ENCODE measurements around the gene C2CD2L.
A peak's percentile ranks its signal among the peaks of the same experiment; 100 is the strongest.
"Not testable (repeated sequence)": the region's sequence is repeated elsewhere in the genome, so short reads cannot be mapped to it uniquely, and the experiment has no call there.

The C2CD2L gene

GRCh38 chr11:119116235-119116594, 9.1 kb downstream of the C2CD2L start:
- DNase-seq: no peak

- DNase-seq: no peak
These were observed 9.5 kb downstream of the C2CD2L start for GRCh38 chr11:119116601-119117000.

DNA sequence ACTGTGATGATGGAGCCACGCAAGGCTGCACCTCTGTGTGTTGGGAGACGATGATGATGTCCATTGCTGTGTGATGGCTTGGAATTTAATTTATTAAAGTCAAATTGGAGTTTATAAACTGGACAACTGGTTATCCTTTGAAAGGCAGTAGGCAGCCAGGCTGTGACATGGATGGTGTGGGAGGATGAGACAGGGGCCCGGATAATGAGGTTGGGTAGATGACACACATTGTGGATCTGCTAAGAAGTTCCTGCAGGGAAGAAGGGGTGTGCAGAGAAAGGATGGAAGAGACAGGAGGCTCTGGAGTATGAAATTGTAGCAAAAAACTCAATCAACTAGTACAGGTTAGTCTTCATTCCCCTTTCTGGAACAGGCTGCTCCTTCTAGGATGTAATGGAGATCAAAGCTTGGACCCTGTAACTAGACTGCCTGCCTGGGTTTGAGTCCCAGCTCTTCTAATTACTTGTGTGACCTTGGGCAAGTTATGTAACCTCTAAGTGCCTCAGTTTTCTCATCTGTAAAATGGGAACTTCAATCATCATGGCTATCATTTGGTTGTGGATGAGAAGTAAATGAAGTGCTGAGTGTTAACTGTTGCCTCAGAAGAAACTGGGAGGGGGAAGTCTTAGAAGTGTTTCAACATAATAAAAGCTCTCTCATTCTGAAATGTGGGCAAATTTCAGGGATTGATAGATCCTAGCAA, 10.0 kb downstream of the C2CD2L start:
- DNase-seq: no peak

- no peak for DNase-seq
These were observed 11.1 kb downstream of the C2CD2L start for GRCh38 chr11:119118227-119118626.

DNA sequence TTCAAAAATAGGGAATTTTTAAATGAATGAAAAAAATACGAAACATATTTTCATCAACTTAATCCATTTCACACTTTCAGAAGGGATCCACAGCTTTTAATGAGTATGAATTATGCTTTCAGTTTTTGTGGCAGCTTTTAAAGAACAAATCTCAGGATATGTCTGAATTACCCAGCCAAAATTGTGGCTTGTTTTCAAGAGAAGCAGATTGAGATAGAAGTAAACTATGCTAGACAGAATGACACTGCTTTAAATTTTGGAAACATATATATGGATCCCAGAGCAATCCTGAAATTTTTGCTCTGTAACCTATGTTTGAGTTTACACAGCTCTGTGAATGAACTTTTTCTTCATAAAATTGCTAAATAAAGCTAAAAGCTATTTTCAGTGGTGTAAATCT, 11.8 kb downstream of the C2CD2L start:
- DNase-seq: no peak

GRCh38 chr11:119120639-119121007, 13.5 kb downstream of the C2CD2L start:
- DNase-seq: no peak

DNA sequence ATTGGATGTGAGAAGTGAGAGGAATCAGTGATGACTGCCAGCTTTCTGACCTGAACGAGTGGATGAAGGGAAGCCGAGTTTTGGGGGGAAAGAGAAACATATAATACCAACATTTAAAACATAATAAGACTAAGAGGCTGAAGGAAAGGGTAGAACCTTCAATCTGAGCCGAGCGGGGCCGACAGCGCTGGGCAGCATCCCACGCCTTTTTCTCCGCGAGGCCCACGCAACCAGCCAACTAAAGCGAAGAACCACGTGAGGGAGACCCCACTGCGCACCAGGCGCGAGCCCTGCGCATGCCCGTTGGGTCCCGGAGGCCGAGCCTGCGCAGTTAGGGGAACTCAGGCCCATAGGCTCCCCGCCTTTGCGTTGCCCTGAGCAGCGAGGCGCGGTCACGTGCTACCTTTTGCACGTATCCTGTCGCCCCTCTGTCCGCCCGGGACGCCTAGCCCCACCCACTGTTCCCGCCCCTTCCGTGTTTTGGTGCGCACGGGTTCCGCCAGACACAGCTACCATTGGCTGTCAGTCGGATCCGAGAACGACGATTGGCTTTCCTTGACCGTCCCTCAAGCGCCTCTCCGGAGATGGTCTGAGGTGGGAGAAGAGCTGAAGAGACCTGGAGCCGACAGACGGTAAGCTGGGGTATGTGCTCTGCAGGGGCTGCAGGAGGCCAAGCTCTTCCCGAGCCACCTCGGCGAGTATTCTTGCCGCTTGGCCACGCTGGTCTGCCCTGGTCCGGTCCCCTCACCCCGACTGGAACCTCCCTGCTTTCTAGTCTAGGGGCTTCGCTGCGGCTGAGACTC, 14.1 kb downstream of the C2CD2L start, which contains the start of gene HINFP:
Gene HINFP, plus strand, starts transcription at position 573 of the 803 bp plus-strand sequence. CDS start 5,365 bp downstream, outside the sequence.
- peak; percentile 100 for DNase-seq

DNA sequence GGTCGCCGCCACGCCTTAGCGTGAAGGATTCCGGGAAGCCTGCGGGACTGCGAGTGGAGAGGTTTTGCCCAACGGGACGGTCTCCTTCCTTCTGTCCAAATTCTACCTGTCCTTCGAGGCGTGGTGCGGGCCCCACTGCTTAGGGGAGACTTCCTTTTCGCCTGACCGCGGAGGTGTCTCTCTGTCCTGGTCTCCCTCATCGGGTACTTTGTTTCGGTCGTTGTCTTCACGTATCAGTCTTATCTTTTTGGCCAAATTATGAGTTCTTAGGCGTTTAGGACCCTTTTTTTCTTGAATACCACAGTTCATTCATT, 14.6 kb downstream of the C2CD2L start:
- no peak for DNase-seq

- DNase-seq: no peak
These were observed 18.7 kb downstream of the C2CD2L start for GRCh38 chr11:119125821-119126220.

- DNase-seq: no peak
These were observed 19.6 kb downstream of the C2CD2L start for GRCh38 chr11:119126675-119127268.

- DNase-seq: no peak
These were observed 23.5 kb downstream of the C2CD2L start for GRCh38 chr11:119130662-119131061.

DNA sequence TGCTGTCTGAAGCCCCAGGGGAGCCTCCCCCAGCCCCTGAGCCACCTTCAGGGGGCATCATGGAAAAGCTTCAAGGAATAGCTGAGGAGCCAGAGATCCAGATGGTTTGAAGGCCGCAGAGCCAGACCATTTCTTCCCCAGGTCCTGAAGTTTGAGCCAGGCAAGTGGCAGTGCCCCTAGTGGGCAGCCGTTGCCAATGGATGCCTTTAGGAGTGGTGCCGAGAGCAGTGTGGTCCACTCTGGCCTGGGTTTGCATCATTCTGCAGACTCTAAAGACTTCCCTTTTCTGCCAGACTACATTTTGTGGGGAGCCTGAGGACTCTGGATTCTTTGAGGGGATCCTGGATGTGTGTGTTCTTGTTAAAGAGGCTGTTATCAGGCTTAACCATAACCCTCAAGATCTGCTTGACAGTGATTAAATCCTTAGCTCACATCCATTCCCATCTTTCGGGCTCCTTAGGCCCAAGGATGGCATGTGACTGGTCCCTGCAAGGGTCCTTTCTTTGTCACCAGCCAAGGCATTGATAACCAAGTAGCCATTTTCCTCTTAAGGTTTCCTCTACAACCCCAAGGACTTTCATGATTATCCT, 27.3 kb downstream of the C2CD2L start:
- DNase-seq: no peak

DNA sequence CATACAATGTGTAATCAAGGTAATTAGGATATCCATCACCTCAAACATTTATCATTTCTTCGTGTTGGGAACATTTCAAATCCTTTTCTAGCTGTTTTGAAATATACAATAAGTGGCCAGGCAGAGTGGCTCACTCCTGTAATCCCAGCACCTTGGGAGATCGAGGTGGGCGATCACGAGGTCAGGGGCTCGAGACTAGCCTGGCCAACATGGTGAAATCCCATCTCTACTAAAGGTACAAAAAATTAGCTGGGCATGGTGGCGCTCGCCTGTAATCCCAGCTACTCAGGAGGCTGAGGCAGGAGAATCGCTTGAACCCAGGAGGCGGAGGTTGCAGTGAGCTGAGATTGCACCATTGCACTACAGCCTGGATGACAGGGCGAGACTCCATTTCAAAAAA, 32.1 kb downstream of the C2CD2L start:
- not testable (repeated sequence) for DNase-seq

DNA sequence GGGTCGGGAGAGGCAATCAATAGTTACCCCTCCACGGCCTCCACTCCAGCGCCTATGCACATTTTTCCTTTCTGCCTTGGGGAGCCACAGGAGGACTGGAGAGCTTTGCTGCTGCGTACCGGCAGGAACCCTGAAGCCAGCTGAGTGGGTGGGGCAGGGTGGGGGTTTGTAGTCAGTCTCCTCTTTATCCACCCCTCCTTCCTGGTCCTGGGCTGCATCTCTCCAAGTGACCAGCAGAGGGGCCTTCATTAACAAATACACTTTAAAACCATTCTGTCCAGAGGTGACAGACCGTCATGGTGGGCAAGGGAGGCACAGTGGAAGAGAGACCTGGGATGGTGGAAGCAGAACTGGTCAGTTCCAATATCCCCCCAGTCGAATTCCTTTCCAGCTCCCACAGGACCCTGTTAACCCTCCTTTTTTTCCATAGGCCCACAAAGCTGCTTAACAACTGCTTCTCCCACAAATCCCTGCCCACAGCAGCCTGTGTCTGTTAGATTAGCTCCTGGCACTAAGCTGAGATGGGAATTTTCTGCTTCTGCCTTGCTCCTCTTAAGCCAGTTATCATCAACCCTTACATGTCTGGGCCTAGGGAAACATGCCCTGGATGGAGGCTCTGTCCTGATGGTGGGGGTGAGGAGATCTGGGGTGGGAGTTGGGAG, 37.8 kb downstream of the C2CD2L start:
- peak; percentile 72 for DNase-seq

GRCh38 chr11:119145551-119145950, 38.4 kb downstream of the C2CD2L start:
- DNase-seq: no peak

DNA sequence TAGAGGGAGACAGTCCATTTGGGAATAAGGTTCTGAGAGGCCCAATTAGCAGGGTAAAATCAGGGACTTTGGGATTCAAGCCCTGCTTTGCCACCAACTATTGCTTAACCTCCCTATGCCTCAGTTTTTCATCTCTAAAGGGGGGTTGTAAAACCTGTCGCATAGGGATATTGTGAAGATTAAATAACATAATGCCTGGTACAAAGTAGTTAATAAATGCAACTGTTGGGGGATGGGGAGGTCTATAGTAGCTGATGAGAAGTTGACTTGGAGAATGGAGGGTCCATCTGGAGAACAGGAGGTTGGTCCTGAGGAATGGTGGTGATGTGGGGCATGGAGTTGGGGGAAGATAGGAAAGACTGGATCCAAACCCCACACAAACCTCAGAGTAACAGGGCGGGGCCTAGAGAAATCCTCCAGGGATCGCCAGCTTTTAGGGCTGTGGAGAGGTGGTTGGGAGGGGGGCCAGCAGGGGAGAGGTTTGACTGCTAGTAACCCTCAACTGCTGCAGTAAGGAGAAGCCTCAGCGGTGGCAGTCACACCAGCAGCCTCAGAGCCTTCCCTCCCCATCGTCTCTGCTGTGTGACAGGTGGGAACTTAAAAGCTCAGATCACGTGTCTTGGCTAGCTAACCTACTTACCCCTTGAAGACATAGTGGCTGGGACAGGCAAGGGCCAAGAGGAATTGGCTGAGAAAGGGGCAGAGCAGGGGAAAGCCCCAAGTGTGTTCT, 40.6 kb downstream of the C2CD2L start:
- no peak for DNase-seq

- DNase-seq: no peak
These were observed 41.5 kb downstream of the C2CD2L start for GRCh38 chr11:119148720-119149017.

DNA sequence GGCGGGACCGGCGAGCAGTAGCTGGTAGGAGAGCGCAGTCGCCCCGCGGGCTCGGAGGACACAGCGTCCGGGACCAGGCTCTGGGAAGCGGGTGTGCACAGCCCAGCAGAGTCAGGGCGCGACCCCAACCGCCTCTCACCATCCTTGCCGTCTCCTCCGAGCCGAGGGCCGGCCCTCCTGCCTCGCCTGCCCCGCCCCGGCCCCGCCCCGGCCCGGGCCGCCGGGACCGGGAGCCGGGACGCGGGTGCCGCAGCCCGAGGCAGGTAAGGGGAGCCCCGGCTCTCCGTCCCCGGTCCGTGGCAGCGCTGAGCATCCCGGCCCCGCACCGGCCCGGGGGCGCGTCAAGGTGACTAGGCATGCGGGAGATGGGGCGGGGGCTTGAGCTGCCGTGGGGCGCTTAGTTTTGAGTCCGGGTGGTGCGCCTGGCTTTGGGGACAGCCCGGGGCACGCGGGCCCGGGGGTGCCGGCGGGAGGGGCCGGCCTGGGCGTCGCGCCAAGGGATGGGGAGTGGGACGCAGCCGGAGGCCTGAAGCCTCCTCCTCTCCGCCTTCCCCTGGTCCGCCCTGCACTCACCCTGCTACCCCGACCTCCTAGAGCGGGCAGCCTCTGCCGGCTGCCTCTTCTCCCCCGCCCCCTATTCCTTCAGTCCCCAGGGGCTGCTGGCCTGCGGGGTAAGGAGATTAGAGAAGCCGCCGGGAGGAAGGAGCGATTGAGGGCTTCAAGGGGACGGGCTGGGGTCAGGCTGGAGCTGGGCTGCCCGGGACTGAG, 42.1 kb downstream of the C2CD2L start, which contains the start of gene ABCG4:
Gene ABCG4, plus strand, starts transcription at position 35 of the 768 bp plus-strand sequence. CDS start 914 bp downstream, outside the sequence.
- peak; percentile 74 for DNase-seq

DNA sequence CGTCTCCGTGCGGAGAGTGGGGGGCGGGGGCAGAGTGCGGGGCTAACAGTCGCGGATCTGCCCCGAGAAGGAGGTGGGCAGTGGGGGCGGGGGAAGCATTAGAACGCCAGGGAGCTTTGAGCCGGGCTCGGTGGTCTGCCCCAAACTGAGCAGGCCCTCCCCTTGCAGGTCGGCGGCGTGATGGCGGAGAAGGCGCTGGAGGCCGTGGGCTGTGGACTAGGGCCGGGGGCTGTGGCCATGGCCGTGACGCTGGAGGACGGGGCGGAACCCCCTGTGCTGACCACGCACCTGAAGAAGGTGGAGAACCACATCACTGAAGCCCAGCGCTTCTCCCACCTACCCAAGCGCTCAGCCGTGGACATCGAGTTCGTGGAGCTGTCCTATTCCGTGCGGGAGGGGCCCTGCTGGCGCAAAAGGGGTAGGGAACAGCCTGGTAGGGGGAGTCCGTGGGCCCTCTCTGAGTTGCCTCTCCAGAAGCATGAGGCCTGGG, 42.7 kb downstream of the C2CD2L start:
- DNase-seq: no peak

DNA sequence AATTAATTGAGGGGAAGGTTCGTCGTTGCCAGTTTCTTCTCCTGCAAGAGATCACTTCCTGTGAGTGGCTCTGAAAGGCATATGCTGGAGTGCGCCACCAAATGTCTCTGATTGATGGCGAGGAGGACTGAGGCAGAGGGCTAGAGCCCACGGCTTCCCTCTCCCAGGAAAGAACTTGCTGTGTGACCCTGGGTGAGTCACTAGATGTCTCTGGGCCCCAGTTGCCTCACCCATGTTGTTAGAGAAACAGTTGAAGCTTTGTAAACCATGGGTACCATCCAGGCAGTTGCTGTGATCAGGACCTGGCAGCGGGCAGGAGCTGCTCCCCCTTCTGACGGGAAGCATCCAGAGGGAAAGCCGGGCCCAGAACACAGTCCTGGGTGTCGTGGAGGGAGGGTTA, 44.9 kb downstream of the C2CD2L start:
- no peak for DNase-seq

DNA sequence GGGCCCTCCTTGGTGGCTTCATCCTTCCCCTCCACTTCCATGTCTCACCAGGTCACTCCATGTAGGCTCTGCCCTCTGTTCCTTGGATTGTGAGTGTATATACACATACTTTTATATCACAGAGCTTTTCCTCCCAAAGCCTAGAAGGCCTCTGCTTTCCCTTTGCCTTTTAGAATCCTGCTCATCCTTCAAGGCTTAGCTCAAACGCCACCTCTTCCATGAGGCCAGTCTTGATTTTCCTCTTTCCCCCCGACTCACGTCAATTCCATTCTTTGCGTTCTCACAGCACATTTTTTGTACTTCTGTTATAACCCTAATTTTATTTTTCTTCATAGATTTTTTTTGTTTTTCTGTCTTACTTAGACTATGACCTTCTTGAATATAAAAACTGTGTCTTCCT, 45.5 kb downstream of the C2CD2L start:
- no peak for DNase-seq

Measured in activated effector memory CD4-positive, alpha-beta T cell treated with anti-CD3 and anti-CD28 coated beads, Interleukin-2, amount 50 U/mL, for 16 hours (primary cell).